C4-2B (cell line): ENCODE measurements around the gene CCDC9.

Experiments
- H3K27ac ChIP-seq: fragments of 450-650 bp; 2 replicates; pipeline ENCODE4 v1.5.1; 2017
- ZFX ChIP-seq: fragments of 450-650 bp; IDR thresholded peaks from 2 replicates; pipeline ENCODE4 v1.6.1; 2017
- TF ChIP-seq, protein P1 (sequence below): fragments of 450-650 bp; conservative IDR thresholded peaks from 2 replicates; pipeline ENCODE4 v1.5.1; 2017; ENCODE audit warnings: mild to moderate bottlenecking

CCDC9 gene

DNA sequence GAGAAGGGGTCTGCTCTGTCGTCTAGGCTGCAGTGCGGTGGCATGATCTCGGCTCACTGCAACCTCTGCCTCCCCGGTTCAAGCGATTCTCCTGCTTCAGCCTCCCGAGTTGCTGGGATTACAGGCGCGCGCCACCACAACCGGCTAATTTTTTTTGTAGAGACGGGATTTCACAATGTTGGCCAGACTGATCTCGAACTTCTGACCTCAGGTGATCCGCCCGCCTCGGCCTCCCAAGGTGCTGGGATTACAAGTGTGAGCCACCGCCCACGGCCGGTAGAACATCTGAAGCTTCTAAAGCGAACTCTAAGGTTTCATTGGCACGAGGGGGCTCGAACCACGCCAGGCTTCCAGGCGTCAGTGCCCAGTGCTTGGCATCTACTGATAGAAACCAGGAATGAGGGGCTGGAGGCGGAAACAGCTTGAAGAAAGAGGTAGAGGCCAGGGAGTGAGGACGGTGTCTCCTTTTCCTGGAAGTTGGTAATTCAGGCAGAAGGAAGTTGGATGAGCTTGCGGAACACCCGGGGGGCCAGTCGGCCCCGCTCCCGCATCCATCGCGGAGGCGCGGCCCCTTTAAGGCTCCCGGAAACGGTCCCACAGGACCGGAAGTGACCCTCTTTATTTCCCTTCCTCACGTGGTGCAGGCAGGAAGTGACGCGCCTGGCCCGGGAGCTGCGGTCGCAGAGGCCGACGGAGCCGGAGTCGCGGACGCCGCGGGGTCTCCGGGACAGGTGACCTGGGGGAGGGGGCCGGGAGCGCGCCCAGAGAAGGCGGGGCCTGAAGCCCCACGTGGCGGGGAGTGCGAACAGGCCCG is at the start of gene CCDC9:
CCDC9 (plus strand) TSS at position 647 of the 814 bp plus-strand sequence. CDS start 1,876 bp downstream, outside the sequence.
- peak within 1 kb of the TSS; percentile 93 for H3K27ac ChIP-seq
- TF ChIP-seq, protein P1, sequence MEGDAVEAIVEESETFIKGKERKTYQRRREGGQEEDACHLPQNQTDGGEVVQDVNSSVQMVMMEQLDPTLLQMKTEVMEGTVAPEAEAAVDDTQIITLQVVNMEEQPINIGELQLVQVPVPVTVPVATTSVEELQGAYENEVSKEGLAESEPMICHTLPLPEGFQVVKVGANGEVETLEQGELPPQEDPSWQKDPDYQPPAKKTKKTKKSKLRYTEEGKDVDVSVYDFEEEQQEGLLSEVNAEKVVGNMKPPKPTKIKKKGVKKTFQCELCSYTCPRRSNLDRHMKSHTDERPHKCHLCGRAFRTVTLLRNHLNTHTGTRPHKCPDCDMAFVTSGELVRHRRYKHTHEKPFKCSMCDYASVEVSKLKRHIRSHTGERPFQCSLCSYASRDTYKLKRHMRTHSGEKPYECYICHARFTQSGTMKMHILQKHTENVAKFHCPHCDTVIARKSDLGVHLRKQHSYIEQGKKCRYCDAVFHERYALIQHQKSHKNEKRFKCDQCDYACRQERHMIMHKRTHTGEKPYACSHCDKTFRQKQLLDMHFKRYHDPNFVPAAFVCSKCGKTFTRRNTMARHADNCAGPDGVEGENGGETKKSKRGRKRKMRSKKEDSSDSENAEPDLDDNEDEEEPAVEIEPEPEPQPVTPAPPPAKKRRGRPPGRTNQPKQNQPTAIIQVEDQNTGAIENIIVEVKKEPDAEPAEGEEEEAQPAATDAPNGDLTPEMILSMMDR, result no peak
- no peak for TF ChIP-seq ZFX

DNA sequence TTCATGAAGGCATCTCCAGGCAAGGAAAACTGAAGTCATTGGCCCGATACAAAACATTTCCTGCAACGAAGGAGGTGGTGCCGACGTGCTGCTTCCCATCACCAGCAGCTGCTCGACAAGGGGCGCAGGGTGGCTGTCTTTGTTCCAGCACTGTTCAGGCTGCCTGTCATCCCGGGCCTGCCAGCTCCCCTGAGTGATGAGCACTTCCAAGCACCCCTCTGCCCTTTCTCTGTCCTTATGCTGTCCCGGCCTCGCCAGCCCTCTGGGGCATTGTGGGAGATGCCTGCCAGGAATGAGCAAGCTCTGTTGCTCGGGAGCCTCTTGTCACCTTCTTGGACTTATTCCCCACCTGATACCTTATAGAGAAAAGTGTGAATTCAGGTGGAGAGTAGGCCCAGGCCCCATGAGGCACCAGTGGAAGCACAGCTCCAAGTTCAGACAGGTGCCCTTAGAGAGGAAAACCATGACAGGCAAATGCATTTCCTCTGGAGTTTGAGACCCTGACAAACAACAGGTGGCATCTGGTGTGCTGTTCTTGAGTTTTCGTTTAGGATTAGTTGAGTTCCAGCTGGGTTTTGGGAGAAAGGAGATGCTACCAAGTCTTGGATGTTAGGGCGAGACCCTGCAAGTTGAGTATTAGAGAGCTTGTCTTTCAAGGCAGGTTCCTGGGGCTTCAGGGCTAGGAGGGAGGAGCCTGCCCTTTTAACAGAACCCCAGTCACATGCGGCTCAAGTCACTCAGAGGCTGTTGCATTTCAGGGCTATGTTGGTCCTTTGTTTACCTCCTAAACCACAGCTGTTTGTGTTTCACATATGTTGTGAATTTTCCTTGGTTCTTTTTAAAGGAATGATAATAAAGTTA is 46.8 kb upstream of the CCDC9 start:
- H3K27ac ChIP-seq, result no peak overlapping the region
- TF ChIP-seq, protein P1, result no peak
- TF ChIP-seq ZFX, result no peak

DNA sequence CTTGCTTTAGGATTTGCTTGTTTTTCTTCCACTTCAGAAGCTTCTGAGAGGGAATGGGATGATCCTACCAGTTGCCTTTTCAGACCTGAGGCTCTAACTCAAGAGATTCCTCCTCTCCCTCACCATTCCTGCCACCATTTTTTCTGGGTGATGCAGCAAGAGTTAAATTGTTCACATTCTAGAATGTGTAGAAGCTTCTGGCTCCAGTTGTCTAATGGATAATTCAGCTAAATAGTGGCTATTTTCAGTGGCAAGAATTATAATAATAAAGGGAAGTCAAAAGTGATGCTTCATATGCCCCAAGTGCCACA is 46.2 kb upstream of the CCDC9 start:
- H3K27ac ChIP-seq, result no peak overlapping the region
- TF ChIP-seq, protein P1, result no peak
- TF ChIP-seq ZFX, result no peak

DNA sequence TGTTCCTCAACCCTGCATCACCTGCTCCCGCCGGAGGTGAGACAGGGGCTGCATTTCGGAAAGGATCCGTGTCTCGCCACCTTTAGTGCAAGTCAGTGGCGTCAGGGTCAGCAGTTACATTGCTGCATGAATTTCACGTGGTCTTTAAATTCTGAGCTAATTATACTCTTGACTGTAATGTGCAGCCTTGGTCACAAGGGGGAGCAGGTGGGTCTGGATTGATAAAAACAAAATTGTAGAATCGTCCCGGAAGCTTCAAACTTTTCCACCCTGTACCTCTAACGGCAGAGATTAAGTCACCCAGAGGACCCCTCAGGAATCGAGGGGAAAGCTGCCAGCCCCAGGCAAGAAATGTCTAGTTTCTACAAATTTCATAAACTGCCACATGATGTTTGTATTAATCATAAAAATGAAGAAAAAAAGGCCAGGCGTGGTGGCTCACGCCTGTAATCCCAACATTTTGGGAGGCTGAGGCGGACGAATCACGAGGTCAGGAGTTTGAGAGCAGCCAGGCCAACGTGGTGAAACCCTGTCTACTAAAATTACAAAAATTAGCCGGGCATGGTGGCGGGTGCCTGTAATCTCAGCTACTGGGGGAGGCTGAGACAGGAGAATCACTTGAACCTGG is 45.5 kb upstream of the CCDC9 start:
- H3K27ac ChIP-seq, result no peak overlapping the region; the same call in 1 of the 2 replicates
- TF ChIP-seq ZFX, result no peak
- TF ChIP-seq, protein P1, result peak; percentile 77

GRCh38 chr19:47215581-47215980 is 40.7 kb upstream of the CCDC9 start:
- no peak for TF ChIP-seq ZFX
- TF ChIP-seq, protein P1, result no peak
- H3K27ac ChIP-seq, result no peak overlapping the region

DNA sequence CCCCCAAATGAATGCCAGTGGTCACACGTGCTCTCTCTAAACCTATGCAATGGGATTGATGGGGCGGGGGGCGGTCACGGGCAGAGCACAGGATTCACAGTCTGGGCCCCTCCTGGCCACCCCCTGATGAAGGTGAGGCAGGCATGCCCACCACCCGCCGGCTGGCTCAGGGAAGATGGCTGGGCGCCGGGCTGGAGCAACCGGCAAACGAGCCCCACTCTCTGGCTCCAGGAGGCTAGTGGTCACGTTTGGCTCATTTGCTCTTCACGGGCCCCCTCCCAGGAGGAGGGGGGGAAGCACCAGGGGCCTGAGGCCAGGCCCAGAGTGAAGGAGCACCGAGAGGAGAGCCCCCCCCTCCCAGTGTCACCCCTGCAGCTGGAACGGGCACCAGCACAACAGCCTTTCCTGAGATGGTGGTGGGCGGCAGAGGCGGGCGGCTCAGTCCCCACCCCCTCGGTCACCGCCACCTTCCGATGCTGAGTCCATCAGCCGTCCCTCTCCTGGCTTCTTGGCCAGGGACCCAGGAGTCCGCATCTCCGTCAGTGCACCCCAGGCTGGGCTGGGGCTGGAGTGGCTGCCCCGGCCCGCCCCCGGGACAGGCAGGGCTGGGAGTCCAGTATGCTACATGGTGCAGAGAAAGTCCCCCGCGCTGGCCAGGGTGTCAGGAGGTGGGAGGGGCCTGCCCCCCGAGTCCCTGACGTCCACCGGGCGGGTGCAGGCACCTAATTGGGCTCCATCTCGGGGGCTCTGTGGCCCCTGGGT is 35.1 kb upstream of the CCDC9 start:
- no peak overlapping the region for H3K27ac ChIP-seq
- TF ChIP-seq, protein P1, result no peak
- TF ChIP-seq ZFX, result no peak
